Measurements from ENCODE around the gene P4HB.

The P4HB gene

DNA sequence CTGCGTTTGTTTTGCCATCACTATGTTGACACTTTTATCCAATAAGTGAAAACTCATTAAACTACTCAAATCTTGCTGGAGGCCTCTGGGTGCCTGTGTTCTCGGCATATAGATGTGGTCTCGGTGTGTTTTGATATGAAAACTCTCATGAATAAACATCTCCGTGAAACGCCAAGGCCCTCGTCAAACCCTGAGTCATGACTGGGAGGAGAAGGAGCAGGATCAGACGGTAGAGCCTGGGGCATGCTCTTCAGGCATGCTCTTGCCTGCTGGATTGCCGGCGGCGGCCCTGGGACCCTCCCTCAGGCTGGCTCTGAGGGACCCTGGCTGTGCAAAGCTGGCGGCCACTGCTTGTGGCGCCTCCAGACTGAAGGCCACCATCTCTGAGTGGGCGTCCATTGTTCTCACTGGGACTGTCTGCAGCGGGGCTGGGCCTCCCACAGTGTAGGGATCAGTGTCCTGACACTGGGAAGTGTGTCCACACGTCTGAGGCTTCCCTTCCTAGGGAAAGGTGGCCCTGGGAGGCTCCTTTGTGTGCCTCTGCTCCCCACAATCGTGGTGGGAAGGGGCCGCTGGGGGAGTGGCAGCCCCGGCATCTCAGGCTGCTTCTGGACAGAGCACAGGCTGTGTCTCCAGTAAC, 40.0 kb upstream of the P4HB start:
- no peak for ATAC-seq
- TF ChIP-seq ZC3H10 (CRISPR knock-in tag; IDR thresholded peaks at IDR 0.05), result no peak
- no peak for TF ChIP-seq ISL1 (CRISPR knock-in tag; IDR thresholded peaks at IDR 0.05)
- TF ChIP-seq RARB (CRISPR knock-in tag; IDR thresholded peaks at IDR 0.05), result no peak
- TF ChIP-seq, protein P1, sequence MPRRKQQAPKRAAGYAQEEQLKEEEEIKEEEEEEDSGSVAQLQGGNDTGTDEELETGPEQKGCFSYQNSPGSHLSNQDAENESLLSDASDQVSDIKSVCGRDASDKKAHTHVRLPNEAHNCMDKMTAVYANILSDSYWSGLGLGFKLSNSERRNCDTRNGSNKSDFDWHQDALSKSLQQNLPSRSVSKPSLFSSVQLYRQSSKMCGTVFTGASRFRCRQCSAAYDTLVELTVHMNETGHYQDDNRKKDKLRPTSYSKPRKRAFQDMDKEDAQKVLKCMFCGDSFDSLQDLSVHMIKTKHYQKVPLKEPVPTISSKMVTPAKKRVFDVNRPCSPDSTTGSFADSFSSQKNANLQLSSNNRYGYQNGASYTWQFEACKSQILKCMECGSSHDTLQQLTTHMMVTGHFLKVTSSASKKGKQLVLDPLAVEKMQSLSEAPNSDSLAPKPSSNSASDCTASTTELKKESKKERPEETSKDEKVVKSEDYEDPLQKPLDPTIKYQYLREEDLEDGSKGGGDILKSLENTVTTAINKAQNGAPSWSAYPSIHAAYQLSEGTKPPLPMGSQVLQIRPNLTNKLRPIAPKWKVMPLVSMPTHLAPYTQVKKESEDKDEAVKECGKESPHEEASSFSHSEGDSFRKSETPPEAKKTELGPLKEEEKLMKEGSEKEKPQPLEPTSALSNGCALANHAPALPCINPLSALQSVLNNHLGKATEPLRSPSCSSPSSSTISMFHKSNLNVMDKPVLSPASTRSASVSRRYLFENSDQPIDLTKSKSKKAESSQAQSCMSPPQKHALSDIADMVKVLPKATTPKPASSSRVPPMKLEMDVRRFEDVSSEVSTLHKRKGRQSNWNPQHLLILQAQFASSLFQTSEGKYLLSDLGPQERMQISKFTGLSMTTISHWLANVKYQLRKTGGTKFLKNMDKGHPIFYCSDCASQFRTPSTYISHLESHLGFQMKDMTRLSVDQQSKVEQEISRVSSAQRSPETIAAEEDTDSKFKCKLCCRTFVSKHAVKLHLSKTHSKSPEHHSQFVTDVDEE (CRISPR knock-in tag; IDR thresholded peaks at IDR 0.05), result no peak
- no peak for TF ChIP-seq TCF4 (CRISPR knock-in tag; IDR thresholded peaks at IDR 0.05; ENCODE audit: borderline replicate concordance)
- TF ChIP-seq, protein P2, sequence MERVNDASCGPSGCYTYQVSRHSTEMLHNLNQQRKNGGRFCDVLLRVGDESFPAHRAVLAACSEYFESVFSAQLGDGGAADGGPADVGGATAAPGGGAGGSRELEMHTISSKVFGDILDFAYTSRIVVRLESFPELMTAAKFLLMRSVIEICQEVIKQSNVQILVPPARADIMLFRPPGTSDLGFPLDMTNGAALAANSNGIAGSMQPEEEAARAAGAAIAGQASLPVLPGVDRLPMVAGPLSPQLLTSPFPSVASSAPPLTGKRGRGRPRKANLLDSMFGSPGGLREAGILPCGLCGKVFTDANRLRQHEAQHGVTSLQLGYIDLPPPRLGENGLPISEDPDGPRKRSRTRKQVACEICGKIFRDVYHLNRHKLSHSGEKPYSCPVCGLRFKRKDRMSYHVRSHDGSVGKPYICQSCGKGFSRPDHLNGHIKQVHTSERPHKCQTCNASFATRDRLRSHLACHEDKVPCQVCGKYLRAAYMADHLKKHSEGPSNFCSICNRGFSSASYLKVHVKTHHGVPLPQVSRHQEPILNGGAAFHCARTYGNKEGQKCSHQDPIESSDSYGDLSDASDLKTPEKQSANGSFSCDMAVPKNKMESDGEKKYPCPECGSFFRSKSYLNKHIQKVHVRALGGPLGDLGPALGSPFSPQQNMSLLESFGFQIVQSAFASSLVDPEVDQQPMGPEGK (CRISPR knock-in tag; IDR thresholded peaks at IDR 0.05; ENCODE audit: borderline replicate concordance), result no peak
- no peak for TF ChIP-seq ZFP30 (CRISPR knock-in tag; IDR thresholded peaks at IDR 0.05)
- TF ChIP-seq ZNF70 (CRISPR knock-in tag; IDR thresholded peaks at IDR 0.05), result no peak
- TF ChIP-seq, protein P3, sequence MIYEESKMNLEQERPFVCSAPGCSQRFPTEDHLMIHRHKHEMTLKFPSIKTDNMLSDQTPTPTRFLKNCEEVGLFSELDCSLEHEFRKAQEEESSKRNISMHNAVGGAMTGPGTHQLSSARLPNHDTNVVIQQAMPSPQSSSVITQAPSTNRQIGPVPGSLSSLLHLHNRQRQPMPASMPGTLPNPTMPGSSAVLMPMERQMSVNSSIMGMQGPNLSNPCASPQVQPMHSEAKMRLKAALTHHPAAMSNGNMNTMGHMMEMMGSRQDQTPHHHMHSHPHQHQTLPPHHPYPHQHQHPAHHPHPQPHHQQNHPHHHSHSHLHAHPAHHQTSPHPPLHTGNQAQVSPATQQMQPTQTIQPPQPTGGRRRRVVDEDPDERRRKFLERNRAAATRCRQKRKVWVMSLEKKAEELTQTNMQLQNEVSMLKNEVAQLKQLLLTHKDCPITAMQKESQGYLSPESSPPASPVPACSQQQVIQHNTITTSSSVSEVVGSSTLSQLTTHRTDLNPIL (CRISPR knock-in tag; IDR thresholded peaks at IDR 0.05; ENCODE audit: low read depth), result no peak
- no peak for TF ChIP-seq TOX (CRISPR knock-in tag; IDR thresholded peaks at IDR 0.05; ENCODE audit: borderline replicate concordance)

DNA sequence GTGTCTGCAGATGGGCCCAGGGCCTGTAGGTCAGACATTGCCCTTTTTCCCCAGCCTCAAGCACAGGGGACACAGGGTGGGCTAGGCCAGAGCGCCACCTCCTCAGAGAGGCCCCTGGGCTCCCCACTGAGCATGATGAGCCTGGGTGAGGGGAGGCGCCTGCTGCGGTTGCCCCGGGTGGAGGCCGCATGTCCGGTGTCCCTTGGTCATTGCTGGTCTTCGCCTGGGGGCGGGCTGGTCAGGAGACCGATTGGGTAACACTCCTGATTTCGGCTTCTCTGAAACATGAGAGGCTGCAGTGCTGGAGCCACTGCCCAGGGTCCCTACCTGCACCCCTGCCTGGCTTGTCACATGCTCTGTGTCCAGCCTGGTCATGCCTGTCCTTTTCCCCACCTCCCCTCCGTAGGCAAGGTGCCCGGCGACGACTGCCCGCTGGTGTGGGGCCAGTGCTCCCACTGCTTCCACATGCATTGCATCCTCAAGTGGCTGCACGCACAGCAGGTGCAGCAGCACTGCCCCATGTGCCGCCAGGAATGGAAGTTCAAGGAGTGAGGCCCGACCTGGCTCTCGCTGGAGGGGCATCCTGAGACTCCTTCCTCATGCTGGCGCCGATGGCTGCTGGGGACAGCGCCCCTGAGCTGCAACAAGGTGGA, 39.3 kb upstream of the P4HB start:
- no peak for ATAC-seq
- TF ChIP-seq, protein P2 (CRISPR knock-in tag; IDR thresholded peaks at IDR 0.05; ENCODE audit: borderline replicate concordance), result no peak
- TF ChIP-seq ISL1 (CRISPR knock-in tag; IDR thresholded peaks at IDR 0.05) (no peak), ZC3H10 (CRISPR knock-in tag; IDR thresholded peaks at IDR 0.05) (no peak), ARNTL (CRISPR knock-in tag; IDR thresholded peaks at IDR 0.05; ENCODE audit: borderline replicate concordance, low read depth) (no peak), ZNF70 (CRISPR knock-in tag; IDR thresholded peaks at IDR 0.05) (no peak), ZNF565 (CRISPR knock-in tag; conservative IDR thresholded peaks at IDR 0.05; ENCODE audit: low read depth) (no peak), CSDC2 (CRISPR knock-in tag; IDR thresholded peaks at IDR 0.05) (no peak), ZFP3 (CRISPR knock-in tag; IDR thresholded peaks at IDR 0.05) (no peak), TCF4 (CRISPR knock-in tag; IDR thresholded peaks at IDR 0.05; ENCODE audit: borderline replicate concordance) (no peak), TOX (CRISPR knock-in tag; IDR thresholded peaks at IDR 0.05; ENCODE audit: borderline replicate concordance) (no peak), BACH2 (CRISPR knock-in tag; IDR thresholded peaks at IDR 0.05; ENCODE audit: borderline replicate concordance) (no peak), ZNF8 (CRISPR knock-in tag; IDR thresholded peaks at IDR 0.05) (no peak), SNAI2 (CRISPR knock-in tag; IDR thresholded peaks at IDR 0.05) (no peak), RARB (CRISPR knock-in tag; IDR thresholded peaks at IDR 0.05) (no peak)
- TF ChIP-seq, protein P1 (CRISPR knock-in tag; IDR thresholded peaks at IDR 0.05), result no peak
- TF ChIP-seq, protein P4, sequence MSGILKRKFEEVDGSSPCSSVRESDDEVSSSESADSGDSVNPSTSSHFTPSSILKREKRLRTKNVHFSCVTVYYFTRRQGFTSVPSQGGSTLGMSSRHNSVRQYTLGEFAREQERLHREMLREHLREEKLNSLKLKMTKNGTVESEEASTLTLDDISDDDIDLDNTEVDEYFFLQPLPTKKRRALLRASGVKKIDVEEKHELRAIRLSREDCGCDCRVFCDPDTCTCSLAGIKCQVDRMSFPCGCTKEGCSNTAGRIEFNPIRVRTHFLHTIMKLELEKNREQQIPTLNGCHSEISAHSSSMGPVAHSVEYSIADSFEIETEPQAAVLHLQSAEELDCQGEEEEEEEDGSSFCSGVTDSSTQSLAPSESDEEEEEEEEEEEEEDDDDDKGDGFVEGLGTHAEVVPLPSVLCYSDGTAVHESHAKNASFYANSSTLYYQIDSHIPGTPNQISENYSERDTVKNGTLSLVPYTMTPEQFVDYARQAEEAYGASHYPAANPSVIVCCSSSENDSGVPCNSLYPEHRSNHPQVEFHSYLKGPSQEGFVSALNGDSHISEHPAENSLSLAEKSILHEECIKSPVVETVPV (CRISPR knock-in tag; IDR thresholded peaks at IDR 0.05), result no peak
- TF ChIP-seq, protein P3 (CRISPR knock-in tag; IDR thresholded peaks at IDR 0.05; ENCODE audit: low read depth), result no peak

All from SK-N-SH treated with all-trans-retinoic acid at 6 μM for 48 hours (cell line).